Measurements from ENCODE around the gene CMTM7.

DNA sequence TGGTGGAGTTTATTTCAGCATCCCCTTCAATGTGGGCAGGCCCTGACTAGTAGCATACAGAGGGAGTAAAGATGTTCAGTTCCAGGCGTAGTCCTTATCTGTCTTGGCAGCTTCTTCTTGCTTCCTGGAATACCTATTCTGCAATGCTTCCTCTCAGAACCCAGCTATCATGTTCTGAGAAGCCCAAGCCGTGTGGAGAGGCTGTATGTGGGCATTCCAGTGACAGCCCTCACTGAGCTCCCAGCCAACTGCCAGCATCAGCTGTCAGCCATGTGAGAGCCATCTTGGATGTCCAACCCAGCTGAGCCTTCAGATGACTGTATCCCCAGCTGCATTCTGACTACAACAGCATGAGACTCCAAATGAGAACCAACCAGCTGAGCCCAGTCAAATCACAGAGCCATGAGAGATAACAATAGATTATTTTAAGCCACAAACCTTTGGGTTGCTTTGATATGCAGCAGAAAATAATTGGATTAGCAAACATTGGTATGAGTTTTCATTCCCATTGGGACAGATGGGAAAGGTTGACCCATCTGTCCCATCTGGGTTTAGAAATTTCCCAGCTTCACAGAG lies 8.4 kb upstream of the CMTM7 start:
- TF ChIP-seq, protein P1, sequence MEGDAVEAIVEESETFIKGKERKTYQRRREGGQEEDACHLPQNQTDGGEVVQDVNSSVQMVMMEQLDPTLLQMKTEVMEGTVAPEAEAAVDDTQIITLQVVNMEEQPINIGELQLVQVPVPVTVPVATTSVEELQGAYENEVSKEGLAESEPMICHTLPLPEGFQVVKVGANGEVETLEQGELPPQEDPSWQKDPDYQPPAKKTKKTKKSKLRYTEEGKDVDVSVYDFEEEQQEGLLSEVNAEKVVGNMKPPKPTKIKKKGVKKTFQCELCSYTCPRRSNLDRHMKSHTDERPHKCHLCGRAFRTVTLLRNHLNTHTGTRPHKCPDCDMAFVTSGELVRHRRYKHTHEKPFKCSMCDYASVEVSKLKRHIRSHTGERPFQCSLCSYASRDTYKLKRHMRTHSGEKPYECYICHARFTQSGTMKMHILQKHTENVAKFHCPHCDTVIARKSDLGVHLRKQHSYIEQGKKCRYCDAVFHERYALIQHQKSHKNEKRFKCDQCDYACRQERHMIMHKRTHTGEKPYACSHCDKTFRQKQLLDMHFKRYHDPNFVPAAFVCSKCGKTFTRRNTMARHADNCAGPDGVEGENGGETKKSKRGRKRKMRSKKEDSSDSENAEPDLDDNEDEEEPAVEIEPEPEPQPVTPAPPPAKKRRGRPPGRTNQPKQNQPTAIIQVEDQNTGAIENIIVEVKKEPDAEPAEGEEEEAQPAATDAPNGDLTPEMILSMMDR (IDR thresholded peaks at IDR 0.05; ENCODE audit: low read depth, low read length), result no peak
- no peak for TF ChIP-seq MYC (IDR thresholded peaks at IDR 0.05; ENCODE audit: low read depth, low read length)
- TF ChIP-seq, protein P2, sequence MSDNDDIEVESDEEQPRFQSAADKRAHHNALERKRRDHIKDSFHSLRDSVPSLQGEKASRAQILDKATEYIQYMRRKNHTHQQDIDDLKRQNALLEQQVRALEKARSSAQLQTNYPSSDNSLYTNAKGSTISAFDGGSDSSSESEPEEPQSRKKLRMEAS (IDR thresholded peaks at IDR 0.05; ENCODE audit: low read depth, low read length), result no peak
